SK-N-SH (cell line): ENCODE measurements around the gene ACOXL.

ENCODE experiments used
- JUND ChIP-seq: IDR thresholded peaks from 2 replicates; pipeline ENCODE4 v1.4.0; 2012
- MAX ChIP-seq: IDR thresholded peaks from 2 replicates; pipeline ENCODE4 v1.4.0; 2012; ENCODE audit warnings: low read depth

- TF ChIP-seq MAX (no peak), JUND (no peak)
Observed at GRCh38 chr2:110726285-110726684, 6.1 kb upstream of the ACOXL start.
